Tibial nerve (tissue), 4 donors: ENCODE measurements around the gene TAAR5. TPM values are rescaled to one million over a fixed set of nuclear protein-coding genes. Genes with fewer than 3 reads are reported as not detected.

Source experiments
- DNase-seq, 2 donors: peaks; one replicate each; pipeline ENCODE4 v3.0.0-alpha.2; 2019; ENCODE audit warnings: low spot score in 2 of 2
- H3K27ac ChIP-seq, 4 donors: fragments of 200-600 bp; sonication (generic) in 3 of 4; one replicate each; pipeline ENCODE4 v1.5.1; 2017 to 2019; ENCODE audit warnings: mild to moderate bottlenecking in 1 of 4
- H3K27me3 ChIP-seq, 2 donors: fragments of 200-600 bp; sonication (generic) in 1 of 2; one replicate each; pipeline versions ENCODE4 v1.5.1 to v1.6.0; 2017 to 2019
- H3K36me3 ChIP-seq, 3 donors: fragments of 200-600 bp; sonication (generic); one replicate each; pipeline ENCODE4 v1.5.1; 2018 to 2019
- H3K4me1 ChIP-seq, 4 donors: fragments of 200-600 bp; sonication (generic) in 3 of 4; one replicate each; pipeline ENCODE4 v1.5.1; 2017 to 2019
- H3K4me3 ChIP-seq, 4 donors: fragments of 200-600 bp; sonication (generic) in 3 of 4; one replicate each; pipeline ENCODE4 v1.5.1; 2017 to 2019; ENCODE audit warnings: mild to moderate bottlenecking in 1 of 4, moderate library complexity in 1 of 4
- H3K9me3 ChIP-seq, 4 donors: fragments of 200-600 bp; sonication (generic) in 3 of 4; one replicate each; pipeline ENCODE4 v1.5.1; 2017 to 2019
- EP300 ChIP-seq, 2 donors: sonication (generic); formaldehyde crosslinking; IDR thresholded peaks; one replicate each; pipeline ENCODE4 v1.6.1; 2017; ENCODE audit warnings: antibody characterized with exemption in 2 of 2, mild to moderate bottlenecking in 1 of 2
- POLR2A ChIP-seq, 2 donors: fragments of 450-650 bp; IDR thresholded peaks; one replicate each; pipeline ENCODE4 v1.6.1; 2017; ENCODE audit warnings: antibody characterized with exemption in 2 of 2, mild to moderate bottlenecking in 2 of 2, moderate library complexity in 2 of 2
- WGBS, 2 donors: methylation state at CpG; one replicate each; pipeline ENCODE4 v1.1.5; 2018; 5-methylcytosine and 5-hydroxymethylcytosine counted together
- small RNA-seq: library from RNA; depleted of rRNA; stranded (forward); fragments of <200 nt; gene quantifications from one replicate; pipeline ENCODE3, GENCODE V24; 2016
- total RNA-seq, 4 donors: library from RNA; depleted of rRNA; stranded (reverse); fragments of >200 nt; gene quantifications; one replicate each; pipeline ENCODE4 v1.1.0, GENCODE V29; 2016
- TF ChIP-seq, protein P1 (sequence below), 5 experiments: fragments of 200-600 bp in 3 of 5; fragments of 450-650 bp in 2 of 5; sonication (generic) in 3 of 5; IDR thresholded peaks; one replicate each; pipeline ENCODE4 v1.5.1; 2016 to 2019; ENCODE audit warnings: antibody characterized with exemption in 5 of 5, mild to moderate bottlenecking in 3 of 5, moderate library complexity in 2 of 5

Gene TAAR5
- total RNA-seq, 4 donors from 2014 or later: not detected

DNA sequence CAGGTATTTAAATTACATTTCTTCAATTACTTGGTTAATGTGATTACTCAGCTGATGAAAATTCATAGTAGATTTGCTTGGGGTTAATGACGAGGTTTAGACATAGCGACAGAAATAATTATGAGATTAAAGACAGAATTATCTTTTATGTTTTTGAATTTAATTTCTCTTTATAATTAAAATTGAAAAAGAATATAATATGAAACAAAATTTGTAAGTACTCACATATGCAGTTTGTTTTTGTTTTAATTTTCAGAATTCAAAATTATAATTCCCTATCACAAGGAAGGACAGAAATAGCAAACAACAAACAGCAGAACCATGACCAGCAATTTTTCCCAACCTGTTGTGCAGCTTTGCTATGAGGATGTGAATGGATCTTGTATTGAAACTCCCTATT, 37.2 kb downstream of the TAAR5 start, which contains the start of gene TAAR8:
TAAR8 (plus strand) TSS at position 301 of the 400 bp plus-strand sequence; CDS start at position 322, 21 bp downstream.
- no peaks in the 10 kb centered on the region for H3K36me3 ChIP-seq
- no peaks in the 10 kb centered on the region for H3K27me3 ChIP-seq
- TF ChIP-seq POLR2A (IDR thresholded peaks at IDR 0.05) (no peak), EP300 (IDR thresholded peaks at IDR 0.05) (no peak)
- TF ChIP-seq, protein P1, sequence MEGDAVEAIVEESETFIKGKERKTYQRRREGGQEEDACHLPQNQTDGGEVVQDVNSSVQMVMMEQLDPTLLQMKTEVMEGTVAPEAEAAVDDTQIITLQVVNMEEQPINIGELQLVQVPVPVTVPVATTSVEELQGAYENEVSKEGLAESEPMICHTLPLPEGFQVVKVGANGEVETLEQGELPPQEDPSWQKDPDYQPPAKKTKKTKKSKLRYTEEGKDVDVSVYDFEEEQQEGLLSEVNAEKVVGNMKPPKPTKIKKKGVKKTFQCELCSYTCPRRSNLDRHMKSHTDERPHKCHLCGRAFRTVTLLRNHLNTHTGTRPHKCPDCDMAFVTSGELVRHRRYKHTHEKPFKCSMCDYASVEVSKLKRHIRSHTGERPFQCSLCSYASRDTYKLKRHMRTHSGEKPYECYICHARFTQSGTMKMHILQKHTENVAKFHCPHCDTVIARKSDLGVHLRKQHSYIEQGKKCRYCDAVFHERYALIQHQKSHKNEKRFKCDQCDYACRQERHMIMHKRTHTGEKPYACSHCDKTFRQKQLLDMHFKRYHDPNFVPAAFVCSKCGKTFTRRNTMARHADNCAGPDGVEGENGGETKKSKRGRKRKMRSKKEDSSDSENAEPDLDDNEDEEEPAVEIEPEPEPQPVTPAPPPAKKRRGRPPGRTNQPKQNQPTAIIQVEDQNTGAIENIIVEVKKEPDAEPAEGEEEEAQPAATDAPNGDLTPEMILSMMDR (IDR thresholded peaks at IDR 0.05): no peak
- no peak within 1 kb of the TSS for H3K27ac ChIP-seq
- no peaks in the 10 kb centered on the region for H3K9me3 ChIP-seq
- DNase-seq: no peak
- 93 to 94% methylated on average over 2 of the region's 2 CpGs for WGBS, 2 donors
- no peaks in the 10 kb centered on the region for H3K4me1 ChIP-seq
- no peak within 1 kb of the TSS for H3K4me3 ChIP-seq

DNA sequence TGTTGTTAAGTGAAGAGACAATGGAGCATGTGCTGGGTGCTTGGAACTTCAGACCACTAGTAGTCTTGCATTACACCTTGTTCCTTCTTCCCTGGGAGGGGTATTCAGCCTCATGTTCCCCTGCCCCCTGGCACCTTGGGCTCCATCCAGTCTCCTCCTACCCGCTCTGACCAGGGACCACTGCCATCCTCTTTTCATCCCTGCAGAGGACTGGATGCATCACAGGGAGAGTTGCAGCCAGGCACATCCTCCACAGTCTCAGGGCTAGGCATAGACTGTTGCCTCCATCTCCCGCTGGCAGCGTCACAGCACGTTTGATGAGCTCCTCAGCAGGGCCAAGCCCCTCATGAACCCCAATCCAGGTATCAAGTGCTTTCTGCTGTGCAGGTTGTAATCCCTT, 38.3 kb downstream of the TAAR5 start:
- TF ChIP-seq, protein P1 (IDR thresholded peaks at IDR 0.05): no peak
- TF ChIP-seq EP300 (IDR thresholded peaks at IDR 0.05) (no peak), POLR2A (IDR thresholded peaks at IDR 0.05) (no peak)
- no peak overlapping the region for H3K27ac ChIP-seq
- WGBS, 2 donors: 81 to 97% methylated on average over 4 of the region's 4 CpGs

DNA sequence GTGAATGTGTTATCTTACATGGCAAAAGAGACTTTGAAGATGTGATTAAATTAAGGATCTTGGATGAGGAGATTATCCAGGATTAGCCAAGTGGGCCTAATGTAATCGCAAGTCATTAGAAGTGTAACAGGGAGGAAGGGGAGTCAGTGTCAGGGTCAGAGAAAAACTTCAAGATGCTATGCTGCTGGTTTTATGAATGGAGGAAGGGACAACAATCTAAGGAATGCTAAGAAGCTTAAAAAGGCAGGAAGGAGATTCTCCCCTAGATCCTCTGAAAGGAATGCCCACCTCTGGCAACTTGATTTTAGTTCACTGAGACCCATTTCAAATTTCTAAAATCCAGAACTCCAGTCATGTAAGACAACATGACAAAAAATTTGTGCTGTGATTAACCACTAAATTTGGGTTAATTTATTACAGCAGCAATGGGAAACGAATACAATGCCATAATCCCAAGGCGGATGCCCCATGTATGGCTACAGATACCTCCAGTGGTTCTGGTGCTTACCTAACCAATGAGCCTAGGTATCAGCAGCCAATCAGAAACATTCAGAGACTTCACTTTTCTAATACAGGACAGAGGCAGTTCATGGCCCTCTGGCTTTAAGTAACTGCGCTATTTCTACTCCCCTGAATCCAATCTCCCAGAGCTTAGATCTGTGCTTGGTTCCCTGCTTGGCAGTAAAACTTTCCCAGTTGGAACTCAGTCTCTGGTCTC, 40.6 kb downstream of the TAAR5 start:
- Histone ChIP-seq H3K4me1 (no peaks in the 10 kb centered on the region), H3K36me3 (no peaks in the 10 kb centered on the region), H3K27me3 (no peaks in the 10 kb centered on the region), H3K4me3 (no peak overlapping the region), H3K9me3 (no peaks in the 10 kb centered on the region), H3K27ac (no peak overlapping the region)
- no peak for DNase-seq
- TF ChIP-seq EP300 (IDR thresholded peaks at IDR 0.05): no peak
- TF ChIP-seq, protein P1 (IDR thresholded peaks at IDR 0.05): no peak
- TF ChIP-seq POLR2A (IDR thresholded peaks at IDR 0.05): no peak
- 89 to 90% methylated on average over 4 of the region's 4 CpGs for WGBS, 2 donors

More for the DNA sequence above, 38.3 kb downstream of the TAAR5 start:
- Histone ChIP-seq H3K9me3 (no peaks in the 10 kb centered on the region), H3K27me3 (no peaks in the 10 kb centered on the region), H3K4me1 (no peaks in the 10 kb centered on the region), H3K36me3 (no peaks in the 10 kb centered on the region), H3K4me3 (no peak overlapping the region)
- no peak for DNase-seq

DNA sequence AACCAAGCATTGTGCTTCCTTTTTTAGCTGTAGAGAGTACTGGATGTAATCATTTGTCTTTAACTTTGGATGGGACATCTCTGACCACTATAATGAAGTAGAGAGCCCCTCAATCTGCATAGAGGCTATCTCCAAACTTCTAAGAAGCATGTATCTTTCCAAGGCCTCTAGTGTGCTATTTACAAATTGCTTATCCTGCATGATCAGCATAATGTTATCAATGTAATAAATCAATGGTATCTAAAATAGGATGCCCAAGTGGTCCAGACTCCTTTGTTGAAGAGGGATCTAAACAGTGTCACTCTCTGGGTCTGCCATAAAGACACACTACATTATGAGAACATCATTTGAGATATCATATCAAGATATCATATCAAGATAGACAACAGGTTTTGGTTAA, 44.7 kb downstream of the TAAR5 start:
- Histone ChIP-seq H3K27me3 (no peaks in the 10 kb centered on the region), H3K4me3 (no peak overlapping the region), H3K27ac (no peak overlapping the region), H3K9me3 (no peaks in the 10 kb centered on the region), H3K36me3 (no peaks in the 10 kb centered on the region), H3K4me1 (no peaks in the 10 kb centered on the region)
- no peak for DNase-seq
- TF ChIP-seq EP300 (IDR thresholded peaks at IDR 0.05) (no peak), POLR2A (IDR thresholded peaks at IDR 0.05) (no peak)
- TF ChIP-seq, protein P1 (IDR thresholded peaks at IDR 0.05): no peak

Small RNAs within 50 kb of the gene (small RNA-seq; reads per million reads assigned to genes)
- gene TAAR7P: not detected

Other genes with a start within 250 kb of the TAAR5 start
- 10 to 100 TPM in 1 of 4 donors, 1 to 10 TPM in 3; 4.6 to 13.3 (median 6.6) TPM for gene MOXD1, start 188.3 kb downstream of the TAAR5 start, total RNA-seq
- 10 to 100 TPM; 53.4 to 92.0 (median 65.6) TPM for gene STX7, start 76.6 kb downstream of the TAAR5 start, total RNA-seq
- gene TAAR9, start 51.5 kb downstream of the TAAR5 start, total RNA-seq: not detected
- not detected for gene TAAR8, start 37.1 kb downstream of the TAAR5 start, total RNA-seq
- gene TAAR6, start 19.4 kb downstream of the TAAR5 start, total RNA-seq: not detected
- not detected for gene TAAR2, start 34.5 kb upstream of the TAAR5 start, total RNA-seq
- not detected for gene TAAR1, start 69.4 kb upstream of the TAAR5 start, total RNA-seq
- 1 to 10 TPM in 2 of 4 donors, under 1 TPM in 1, not detected in 1; 0.84 to 1.5 (median 1.4) TPM for gene VNN1, start 124.3 kb upstream of the TAAR5 start, total RNA-seq
- 1 to 10 TPM in 3 of 4 donors, under 1 TPM in 1; 0.44 to 4.9 (median 2.0) TPM for gene VNN2, start 168.2 kb upstream of the TAAR5 start, total RNA-seq
- 10 to 100 TPM in 1 of 4 donors, 1 to 10 TPM in 3; 3.9 to 12.3 (median 6.6) TPM for gene SLC18B1, start 208.9 kb upstream of the TAAR5 start, total RNA-seq
- gene RPS12, start 224.8 kb upstream of the TAAR5 start, total RNA-seq: 1,000 to 10,000 TPM in 3 of 4 donors, 100 to 1,000 TPM in 1; 884 to 1,671 (median 1,500) TPM